ENCODE measurements around the gene CHRM1.

CHRM1 gene

GRCh38 chr11:62919898-62920640, 1.1 kb downstream of the CHRM1 start:
- H3K4me3 ChIP-seq (ENCODE audit: low read length): no peak overlapping the region
- no peak for TF ChIP-seq ZNF274 (IDR thresholded peaks at IDR 0.05; ENCODE audit: low read depth, low read length)

GRCh38 chr11:62919476-62919875, 1.7 kb downstream of the CHRM1 start:
- no peak overlapping the region for H3K4me3 ChIP-seq (ENCODE audit: low read length)
- no peak for TF ChIP-seq ZNF274 (IDR thresholded peaks at IDR 0.05; ENCODE audit: low read depth, low read length)

- no peak for TF ChIP-seq ZNF274 (IDR thresholded peaks at IDR 0.05; ENCODE audit: low read depth, low read length)
- H3K4me3 ChIP-seq (ENCODE audit: low read length): no peak overlapping the region
Measured at GRCh38 chr11:62918531-62918930, 2.6 kb downstream of the CHRM1 start.

- TF ChIP-seq ZNF274 (IDR thresholded peaks at IDR 0.05; ENCODE audit: low read depth, low read length): no peak
- no peak overlapping the region for H3K4me3 ChIP-seq (ENCODE audit: low read length)
Measured at GRCh38 chr11:62917906-62918502, 3.2 kb downstream of the CHRM1 start.

GRCh38 chr11:62914416-62914815, 6.7 kb downstream of the CHRM1 start:
- H3K4me3 ChIP-seq (ENCODE audit: low read length): no peak overlapping the region

DNA sequence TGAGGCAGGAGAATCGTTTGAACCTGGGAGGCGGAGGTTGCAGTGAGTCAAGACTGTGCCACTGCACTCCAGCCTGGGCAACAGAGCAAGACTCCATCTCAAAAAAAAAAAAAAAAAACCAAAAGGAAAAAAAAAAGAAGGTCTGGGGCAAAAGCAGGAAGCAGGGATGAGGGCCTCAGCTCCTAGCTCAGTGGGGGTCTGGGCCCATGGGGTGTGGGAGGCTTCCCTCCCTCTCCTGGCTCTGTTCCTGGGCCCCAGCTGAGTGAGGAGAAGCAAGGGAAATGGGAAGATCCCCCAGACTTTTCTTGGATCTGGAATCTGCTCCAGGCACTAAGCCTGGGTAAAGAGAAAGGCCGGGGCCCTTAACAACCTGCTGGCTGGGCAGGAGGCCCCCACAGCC, 8.9 kb downstream of the CHRM1 start:
- TF ChIP-seq ZNF274 (IDR thresholded peaks at IDR 0.05; ENCODE audit: low read depth, low read length): no peak
- H3K4me3 ChIP-seq (ENCODE audit: low read length): no peak overlapping the region

More at GRCh38 chr11:62914416-62914815, 6.7 kb downstream of the CHRM1 start:
- TF ChIP-seq ZNF274 (IDR thresholded peaks at IDR 0.05; ENCODE audit: low read depth, low read length): no peak

DNA sequence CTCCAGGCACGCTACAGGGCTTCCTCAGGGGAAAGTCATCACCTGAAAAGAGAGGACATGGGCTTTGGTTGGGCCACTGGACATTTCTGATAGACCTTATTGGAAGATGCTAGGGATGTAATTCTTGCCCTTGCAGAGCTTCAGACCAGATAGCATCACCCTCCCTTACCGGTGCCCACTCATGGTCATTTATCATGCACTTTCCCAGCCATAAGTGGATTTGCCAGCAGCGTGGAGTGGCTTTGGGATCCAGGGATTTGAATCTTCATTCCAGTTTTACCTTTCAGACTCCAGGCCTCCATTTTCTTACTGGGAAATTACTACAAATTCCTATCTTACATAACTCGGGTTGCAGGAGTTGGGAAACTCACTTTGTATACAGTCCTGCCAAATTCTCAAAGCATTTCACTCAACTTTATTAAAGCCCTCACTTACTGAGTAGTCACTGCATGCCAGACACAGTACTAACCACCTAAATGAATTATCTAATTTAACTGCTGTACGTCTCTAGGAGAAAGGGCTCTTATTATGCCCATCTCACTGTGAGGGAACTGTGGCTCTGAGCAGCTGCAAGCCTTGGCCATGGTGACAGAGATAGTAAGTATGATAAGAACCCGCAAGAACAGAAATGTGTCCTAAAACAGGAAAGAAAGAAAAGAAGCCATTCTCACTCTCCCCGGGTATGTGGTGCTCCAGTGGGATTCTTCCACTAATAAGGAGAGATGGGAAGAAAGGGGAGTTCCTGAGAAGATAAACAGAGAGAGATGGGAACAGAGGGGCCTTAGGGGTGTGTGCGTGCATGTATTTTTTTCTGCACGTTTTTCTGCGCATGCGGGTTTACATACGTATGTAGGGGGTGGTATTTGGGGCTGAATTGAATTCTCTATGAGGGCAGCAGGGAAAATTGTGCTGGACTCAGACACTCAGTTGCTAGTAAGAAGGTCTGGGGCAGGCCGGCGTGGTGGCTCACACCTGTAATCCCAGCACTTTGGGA, 9.7 kb downstream of the CHRM1 start:
- no peak for TF ChIP-seq ZNF274 (IDR thresholded peaks at IDR 0.05; ENCODE audit: low read depth, low read length)
- no peak overlapping the region for H3K4me3 ChIP-seq (ENCODE audit: low read length)

- H3K4me3 ChIP-seq (ENCODE audit: low read length): no peak overlapping the region
- TF ChIP-seq ZNF274 (IDR thresholded peaks at IDR 0.05; ENCODE audit: low read depth, low read length): no peak
Measured at GRCh38 chr11:62910141-62910882, 10.9 kb downstream of the CHRM1 start.

- H3K4me3 ChIP-seq (ENCODE audit: low read length): no peak overlapping the region
Measured at GRCh38 chr11:62909107-62909894, 11.9 kb downstream of the CHRM1 start.

GRCh38 chr11:62908468-62909072, 12.6 kb downstream of the CHRM1 start:
- TF ChIP-seq ZNF274 (IDR thresholded peaks at IDR 0.05; ENCODE audit: low read depth, low read length): no peak
- H3K4me3 ChIP-seq (ENCODE audit: low read length): no peak overlapping the region

More at GRCh38 chr11:62909107-62909894, 11.9 kb downstream of the CHRM1 start:
- TF ChIP-seq ZNF274 (IDR thresholded peaks at IDR 0.05; ENCODE audit: low read depth, low read length): no peak

DNA sequence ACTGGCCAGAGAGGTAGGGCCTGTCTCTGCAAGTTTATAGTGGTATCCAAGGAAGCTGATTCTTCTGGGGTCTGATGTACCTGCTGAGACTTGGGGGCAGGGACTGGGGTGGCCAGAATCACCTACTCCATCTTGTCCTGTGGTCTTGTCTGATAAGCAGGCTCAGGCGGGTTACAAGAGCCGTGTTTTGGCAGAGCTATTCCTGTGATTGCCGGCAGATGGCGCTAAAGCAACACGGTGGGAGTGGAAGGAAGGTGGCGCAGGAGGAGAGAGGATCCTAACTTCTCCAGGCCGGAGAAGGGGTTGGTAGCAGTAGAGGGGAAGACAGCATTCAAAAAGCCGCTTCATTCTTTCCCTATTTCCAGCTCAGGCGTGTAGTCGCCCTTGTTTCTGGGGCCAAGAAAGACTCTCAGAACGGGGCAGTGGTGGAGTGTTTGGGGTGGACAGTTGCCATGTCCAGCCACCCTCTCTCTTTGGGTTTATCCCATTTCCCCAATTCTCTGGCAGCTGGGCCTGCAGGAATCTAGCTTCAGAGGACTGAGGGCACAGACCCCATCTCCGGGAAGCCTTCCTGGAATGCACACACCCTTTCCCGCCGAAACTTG, 15.1 kb downstream of the CHRM1 start:
- no peak overlapping the region for H3K4me3 ChIP-seq (ENCODE audit: low read length)
- TF ChIP-seq ZNF274 (IDR thresholded peaks at IDR 0.05; ENCODE audit: low read depth, low read length): no peak

DNA sequence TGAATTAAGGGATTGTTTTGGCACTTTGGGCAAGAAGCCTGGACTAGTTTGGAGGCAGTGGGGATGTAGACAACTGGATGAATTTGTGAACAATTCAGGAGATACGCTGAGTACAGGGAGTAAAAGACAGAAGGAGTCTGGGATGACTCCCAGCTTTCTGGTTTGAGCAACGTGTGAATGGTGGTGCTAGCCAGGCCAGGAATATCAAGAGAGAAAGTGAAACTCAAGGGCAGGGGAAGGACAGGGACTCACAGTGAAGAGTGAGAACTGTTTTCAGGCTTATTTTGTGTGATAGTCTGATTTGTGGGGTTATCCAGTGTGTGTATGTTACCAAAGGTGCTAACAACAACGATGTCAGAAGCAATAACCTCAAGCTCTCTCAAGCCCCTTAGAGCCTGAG, 15.9 kb downstream of the CHRM1 start:
- TF ChIP-seq ZNF274 (IDR thresholded peaks at IDR 0.05; ENCODE audit: low read depth, low read length): no peak
- no peak overlapping the region for H3K4me3 ChIP-seq (ENCODE audit: low read length)
